Globus pallidus (tissue), 1 donor: Measurements from ENCODE around the gene MAGED1.
A peak's percentile ranks its signal among the peaks of the same experiment; 100 is the strongest.

Experiments used
- DNase-seq: peaks from one replicate; pipeline ENCODE4 v3.0.0-alpha.2; 2015; ENCODE audit warnings: low spot score

Gene MAGED1, protein sequence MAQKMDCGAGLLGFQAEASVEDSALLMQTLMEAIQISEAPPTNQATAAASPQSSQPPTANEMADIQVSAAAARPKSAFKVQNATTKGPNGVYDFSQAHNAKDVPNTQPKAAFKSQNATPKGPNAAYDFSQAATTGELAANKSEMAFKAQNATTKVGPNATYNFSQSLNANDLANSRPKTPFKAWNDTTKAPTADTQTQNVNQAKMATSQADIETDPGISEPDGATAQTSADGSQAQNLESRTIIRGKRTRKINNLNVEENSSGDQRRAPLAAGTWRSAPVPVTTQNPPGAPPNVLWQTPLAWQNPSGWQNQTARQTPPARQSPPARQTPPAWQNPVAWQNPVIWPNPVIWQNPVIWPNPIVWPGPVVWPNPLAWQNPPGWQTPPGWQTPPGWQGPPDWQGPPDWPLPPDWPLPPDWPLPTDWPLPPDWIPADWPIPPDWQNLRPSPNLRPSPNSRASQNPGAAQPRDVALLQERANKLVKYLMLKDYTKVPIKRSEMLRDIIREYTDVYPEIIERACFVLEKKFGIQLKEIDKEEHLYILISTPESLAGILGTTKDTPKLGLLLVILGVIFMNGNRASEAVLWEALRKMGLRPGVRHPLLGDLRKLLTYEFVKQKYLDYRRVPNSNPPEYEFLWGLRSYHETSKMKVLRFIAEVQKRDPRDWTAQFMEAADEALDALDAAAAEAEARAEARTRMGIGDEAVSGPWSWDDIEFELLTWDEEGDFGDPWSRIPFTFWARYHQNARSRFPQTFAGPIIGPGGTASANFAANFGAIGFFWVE

DNA sequence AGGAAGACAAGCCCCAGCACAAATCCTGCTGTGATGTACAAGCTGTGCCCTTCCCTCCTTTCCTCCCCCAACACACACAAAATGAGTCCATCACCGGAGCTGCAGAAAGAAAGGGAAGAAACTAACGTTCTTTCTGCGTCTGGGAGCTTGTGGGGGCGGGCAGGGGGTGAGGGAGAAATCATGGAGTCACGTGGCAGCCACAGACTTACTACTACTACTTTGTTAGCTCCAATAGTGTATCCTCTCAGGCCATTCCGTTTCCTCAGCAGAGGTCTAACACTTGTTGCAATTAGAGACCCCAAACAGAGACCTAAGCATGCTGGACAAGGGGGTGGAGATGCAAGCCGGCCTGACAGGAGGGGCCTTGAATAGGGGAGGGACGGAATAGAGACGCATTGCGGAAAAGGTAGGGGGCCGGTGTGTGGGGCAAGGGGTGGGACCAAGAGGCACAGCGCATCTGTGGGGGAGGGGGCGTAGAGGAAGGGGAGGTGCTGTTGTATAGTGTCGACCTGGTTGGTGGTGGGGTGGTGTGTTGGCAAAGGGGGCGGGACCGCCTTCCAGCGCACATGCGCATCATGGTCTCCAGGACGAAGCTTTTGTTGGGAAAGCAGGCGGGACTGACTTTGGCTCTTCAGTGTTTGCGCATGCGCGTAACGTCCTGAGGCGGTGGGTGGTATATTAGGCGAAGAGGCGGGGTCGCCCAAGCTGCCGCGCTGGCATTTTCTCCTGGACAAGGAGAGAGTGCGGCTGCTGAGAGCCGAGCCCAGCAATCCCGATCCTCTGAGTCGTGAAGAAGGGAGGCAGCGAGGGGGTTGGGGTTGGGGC, at the start of gene MAGED1:
MAGED1 (plus strand) TSS at position 703 of the 825 bp plus-strand sequence. CDS start 682 bp downstream, outside the sequence.
- peak; percentile 89 for DNase-seq

DNA sequence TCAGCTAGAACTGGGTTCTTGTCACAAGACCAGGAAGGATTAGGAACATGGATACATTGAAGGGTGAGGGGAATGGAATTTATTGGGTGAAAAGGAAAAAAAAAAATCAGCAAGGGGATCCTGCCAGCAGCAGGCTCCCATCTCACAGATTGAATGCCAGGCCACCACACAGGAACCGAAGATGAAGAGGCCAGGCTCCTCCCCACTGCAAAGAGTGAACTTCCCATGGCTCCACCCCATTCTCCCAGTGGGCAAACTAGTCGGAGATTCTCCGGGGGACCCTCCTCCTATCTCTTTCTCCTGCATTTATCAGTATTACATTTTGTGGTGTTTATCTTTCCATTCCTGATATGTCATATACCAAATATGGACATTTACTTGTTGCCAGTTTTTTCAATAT, 46.0 kb upstream of the MAGED1 start:
- no peak for DNase-seq

DNA sequence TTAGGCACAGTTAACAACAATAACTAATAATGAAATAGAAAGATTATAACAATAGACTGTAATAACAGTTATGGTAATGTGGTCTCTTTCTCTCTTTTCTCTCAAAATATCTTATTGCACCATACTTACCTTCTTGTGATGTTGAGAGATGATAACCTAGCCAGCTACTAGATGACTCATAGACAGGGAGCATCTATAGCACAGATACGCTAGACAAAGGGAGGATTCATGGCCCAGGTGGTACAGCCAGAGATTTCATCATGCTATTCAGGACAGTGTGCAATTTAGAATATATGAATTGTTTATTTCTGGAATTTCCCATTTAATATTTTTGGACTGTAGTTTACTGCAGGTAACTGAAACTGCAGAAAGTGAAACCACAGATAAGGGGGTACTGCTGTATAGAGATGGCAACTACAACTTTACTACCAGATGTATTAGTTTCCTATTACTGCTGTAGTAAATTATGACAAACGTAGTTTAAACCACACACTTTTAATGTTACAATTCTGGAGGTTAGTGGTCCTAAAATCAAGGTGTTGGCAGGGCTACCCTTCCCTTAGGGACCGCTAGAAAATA, 41.8 kb upstream of the MAGED1 start:
- DNase-seq, result no peak

DNA sequence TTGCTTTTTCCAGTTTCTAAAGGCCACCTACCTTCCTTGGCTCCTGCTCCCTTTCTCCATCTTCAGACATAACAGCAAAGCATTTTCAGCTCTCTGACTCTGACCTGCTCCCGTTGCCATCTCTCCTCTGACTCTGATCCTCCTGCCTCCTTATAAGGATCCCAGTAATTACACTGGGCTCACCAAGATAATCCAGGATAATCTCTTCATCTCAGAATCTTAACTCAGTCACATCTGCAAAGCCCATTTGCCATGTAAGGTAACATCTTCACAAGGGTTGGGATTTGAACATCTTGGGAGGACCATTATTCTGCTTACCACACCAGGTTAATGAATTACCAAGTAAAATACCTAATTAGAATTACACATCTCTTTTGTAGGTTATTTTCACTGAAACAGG, 41.3 kb upstream of the MAGED1 start:
- DNase-seq, result no peak

DNA sequence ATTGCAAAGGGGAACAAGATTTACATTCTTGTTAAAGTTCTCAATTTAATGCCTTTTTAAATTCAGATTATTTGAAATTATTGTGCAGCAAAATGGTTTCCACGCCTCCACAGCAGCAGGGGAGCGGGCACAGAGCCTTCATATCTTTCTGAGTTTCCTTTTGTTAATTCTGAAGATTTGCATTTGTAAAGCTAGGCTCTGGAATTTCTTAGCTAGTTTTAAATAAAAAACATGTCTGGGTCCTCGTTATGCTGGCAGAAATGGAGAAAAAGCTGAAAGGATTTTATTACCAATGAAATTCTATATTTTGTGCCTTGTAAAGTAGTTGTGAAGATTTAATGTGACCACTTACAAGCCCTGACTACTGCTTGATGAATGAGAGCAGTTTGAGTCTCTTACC, 40.8 kb upstream of the MAGED1 start:
- no peak for DNase-seq

DNA sequence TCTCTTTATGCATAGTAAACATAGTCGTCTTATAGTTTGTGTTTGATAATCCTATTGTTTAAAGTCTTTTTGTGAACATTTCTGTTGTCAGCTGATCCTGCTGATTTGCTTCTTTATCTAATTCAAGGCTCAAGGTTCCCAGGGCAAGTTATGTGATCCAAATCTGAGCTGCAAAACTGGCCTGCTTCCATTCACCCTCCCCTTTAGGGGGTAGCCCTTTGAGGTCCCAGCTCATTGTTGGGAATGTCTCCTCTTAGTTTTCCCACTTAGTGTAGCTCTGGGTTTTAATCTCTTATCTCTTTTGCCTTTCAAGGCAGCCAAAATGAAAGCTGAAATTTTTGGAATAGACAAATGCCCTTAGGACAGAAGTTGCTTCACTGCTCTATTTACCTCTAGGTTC, 40.2 kb upstream of the MAGED1 start:
- DNase-seq, result no peak

DNA sequence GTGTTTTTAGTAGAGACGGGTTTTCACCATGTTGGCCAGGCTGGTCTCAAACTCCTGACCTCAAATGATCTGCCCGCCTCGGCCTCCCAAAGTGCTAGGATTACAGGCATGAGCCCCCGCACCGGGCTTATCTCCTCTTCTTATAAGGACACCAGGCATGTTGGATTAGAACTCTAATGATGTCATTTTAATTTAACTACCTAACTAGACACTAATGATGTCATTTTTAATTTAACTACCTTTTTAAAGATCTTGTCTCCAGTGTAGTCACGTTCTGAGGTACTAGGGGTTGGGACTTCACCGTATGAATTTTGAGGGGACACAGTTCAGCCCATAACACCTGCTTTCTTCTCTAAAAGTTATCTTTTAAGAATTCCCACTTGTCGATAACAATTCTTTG, 37.7 kb upstream of the MAGED1 start:
- no peak for DNase-seq

DNA sequence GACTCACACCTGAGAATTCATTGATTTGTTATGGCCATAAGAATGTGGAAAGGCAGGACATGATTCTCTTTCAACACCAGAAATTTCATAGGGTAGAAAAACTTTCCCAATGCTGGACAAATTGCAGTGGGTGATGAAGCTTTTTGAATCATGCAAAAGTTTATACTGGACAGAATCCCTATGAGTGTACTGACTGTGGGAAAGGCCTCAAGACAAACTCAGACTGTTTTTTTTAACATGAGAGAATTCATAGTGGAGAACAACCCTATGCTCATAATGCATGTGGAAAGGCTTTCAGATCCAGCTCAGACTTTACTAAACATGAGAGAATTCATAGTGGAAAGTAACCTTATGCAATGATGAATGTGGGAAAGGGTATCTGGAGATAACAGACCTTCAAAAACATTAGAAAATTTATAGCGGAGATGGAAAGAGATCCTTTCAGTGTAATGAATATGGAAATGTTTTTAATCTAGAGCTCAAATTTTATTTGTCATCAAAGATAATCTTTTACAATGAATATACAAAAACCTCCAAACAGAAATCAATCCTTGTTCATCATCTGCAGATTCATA, 36.2 kb upstream of the MAGED1 start:
- no peak for DNase-seq

DNA sequence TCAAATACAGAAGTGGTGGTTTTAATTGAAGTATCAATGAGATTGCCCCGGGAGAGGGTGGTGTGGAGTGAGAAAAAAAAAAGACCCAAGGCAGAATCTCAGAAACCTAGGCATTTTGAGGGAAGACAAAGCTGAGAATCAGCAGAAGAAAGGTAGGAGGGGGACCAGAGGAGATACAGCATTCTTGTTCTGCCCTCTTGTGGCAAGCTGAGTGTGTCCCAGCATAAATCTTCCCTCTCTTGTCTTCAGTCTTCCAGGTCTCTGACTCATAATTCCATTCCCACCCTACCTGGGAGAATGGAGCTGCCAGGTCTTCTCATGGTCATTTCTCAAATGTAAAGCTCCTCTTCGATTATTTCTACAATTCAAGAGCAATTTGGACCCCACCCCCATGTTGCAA, 32.7 kb upstream of the MAGED1 start:
- DNase-seq, result peak; percentile 24

DNA sequence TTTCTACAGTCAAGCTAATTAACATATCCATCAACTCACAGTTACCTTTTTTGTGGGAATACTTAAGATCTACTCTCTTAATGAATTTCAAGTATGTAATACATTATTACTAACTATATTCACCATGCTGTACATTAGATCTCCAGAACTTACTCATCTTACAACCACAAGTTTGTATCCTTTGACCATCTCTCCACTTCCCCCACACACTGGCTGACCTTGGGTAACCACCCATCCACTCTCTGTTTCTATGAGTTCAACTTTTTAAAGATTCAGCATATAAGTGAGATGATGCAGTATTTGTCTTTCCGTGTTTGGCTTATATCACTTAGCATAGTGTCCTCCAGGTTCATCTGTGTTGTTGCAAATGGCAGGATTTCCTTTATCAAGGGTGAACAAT, 30.5 kb upstream of the MAGED1 start:
- DNase-seq, result no peak

DNA sequence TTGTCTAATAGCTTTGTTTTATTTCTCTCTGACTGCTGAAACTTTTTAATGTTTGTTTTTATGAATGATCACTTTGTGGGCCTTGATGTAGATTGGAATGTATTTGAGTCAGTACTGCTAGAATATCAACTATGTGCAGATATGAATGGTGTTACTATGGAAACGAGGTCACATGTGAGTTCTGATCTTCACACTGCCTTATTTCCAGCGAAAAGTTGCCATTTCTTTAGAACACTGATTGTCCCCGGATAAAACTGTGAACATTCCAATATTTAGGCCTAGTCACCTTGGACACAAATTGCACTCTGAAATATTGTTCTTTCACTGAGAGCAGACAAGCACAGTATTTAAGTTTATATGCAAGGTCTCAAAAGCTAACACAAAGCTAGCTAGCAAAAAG, 27.2 kb upstream of the MAGED1 start:
- DNase-seq, result no peak

DNA sequence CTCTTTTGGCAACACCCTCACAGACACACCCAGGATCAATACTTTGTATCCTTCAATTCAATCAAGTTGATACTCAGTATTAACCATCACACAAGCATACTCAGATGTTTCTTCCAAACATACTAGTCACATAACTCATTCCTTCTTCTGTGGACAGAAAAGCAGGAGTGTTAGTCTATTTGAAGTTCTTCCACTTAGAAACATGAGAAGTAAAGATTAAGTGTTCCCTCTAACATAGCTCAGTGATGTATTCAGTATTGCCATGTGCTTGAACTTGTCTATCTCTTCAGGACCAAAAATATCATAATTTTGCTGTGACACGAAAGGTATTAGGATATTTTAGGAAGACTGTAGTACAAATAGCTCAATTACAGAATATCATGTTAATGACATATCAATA, 25.8 kb upstream of the MAGED1 start:
- DNase-seq, result no peak

DNA sequence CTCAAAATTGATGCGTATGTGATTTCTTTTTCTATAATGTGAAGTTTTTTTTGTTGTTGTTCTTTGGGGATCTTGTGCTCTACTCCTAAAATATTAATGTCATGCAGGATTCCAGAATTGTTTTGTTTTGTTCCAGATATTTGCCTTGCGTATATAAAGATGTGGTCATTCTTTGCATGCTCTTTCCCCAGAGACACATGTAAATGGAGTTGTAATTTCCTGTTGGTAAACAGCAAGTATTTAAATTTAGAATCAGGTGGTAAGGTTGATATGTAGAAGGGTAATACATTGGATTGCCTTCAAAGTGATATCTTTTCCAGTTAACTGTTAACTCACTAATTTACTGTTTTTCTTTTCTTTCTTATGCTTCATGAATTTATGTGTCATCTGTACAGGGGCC, 23.1 kb upstream of the MAGED1 start:
- DNase-seq, result no peak

DNA sequence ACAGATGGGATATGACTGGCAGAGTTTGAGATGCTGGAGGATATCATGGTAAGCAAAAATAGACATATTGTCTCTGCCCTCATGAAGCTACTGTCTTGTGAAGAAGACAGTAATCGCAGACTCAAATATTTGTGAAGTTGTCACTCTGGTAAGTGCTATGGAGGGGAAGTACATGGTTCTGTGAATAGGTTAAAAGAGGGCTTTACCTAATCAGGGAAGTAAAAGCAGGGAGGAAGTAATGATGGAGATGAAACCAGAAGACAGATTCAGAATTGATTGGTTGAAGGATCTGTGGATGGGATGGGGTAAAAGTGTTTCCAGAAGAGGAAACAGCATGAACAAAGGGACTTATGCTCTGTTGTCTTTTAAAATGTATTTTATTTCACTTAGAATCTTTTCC, 19.3 kb upstream of the MAGED1 start:
- DNase-seq, result no peak

DNA sequence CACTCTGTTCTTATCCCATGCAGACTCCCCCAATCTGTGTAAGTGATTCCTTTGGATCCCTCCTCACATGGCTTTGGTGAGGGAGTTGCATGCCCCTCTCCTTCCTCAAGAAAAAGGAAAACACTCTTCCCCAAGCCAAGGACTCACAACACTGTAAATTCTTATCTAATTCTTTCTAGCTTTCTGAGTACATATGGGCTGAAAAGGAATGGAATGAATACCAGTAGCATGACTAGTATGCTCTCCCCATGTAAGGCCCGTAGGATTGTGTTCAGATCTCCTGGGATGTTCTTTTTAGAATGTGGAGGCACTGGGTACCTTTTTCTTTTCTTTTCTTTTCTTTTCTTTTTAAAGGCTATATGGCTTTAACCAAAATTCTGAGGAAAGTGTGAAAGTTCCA, 17.0 kb upstream of the MAGED1 start:
- DNase-seq, result no peak

DNA sequence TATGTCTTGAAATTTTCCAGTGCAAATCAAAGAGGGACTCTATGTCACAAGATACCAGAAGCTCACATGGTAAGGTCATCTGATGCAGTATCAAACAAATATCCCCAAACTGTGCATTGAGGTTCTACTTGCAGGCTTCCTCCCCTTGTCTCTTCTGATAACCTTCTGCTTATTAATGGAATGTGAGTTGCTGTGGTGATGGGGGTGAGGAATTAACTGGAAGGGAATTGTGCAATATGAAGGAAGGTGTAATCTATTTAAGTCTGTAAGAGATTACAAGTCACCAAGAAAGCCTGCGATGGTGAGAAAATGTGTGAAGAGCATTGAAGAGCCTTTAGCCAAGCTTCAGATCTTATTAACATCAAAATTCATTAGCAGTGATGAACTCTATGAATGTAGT, 15.4 kb upstream of the MAGED1 start:
- DNase-seq, result no peak

DNA sequence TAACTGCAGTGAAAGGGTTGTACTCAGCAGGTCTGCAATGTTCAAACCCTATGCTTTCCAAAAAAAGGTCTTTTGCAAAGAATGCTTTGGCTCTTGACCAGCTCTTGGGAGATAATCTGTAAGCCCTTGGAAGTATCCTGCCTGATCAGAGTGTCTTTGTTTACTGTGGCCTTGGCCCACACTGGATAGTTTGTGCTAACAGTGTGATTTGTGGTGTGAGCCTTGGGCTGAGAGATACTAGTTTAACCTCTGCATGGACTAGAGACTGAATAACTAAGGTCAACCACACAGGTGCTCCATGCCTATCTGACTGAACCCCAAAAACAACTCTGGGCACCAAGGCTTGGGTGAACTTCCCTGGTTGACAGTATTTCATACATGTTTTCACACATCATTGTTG, 3.6 kb upstream of the MAGED1 start:
- no peak for DNase-seq

DNA sequence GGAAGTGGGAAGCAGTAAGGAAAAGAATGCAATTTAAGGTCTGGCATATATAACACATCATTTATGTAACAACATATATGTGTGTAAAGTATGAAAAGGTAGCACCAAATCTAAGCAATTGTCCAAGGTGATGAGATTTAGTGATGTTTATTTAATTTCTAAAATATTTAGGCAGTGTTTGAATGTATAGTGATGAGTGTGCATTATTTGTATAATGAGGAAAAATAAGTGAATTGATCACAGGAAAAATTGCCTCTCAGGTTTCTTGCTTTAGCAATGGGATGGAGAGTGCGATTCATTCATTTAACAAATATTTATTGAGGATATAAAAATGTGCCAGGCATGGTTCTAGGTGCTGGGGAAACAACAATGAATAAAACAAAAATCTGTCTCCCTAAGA, 2.2 kb upstream of the MAGED1 start:
- DNase-seq, result no peak

DNA sequence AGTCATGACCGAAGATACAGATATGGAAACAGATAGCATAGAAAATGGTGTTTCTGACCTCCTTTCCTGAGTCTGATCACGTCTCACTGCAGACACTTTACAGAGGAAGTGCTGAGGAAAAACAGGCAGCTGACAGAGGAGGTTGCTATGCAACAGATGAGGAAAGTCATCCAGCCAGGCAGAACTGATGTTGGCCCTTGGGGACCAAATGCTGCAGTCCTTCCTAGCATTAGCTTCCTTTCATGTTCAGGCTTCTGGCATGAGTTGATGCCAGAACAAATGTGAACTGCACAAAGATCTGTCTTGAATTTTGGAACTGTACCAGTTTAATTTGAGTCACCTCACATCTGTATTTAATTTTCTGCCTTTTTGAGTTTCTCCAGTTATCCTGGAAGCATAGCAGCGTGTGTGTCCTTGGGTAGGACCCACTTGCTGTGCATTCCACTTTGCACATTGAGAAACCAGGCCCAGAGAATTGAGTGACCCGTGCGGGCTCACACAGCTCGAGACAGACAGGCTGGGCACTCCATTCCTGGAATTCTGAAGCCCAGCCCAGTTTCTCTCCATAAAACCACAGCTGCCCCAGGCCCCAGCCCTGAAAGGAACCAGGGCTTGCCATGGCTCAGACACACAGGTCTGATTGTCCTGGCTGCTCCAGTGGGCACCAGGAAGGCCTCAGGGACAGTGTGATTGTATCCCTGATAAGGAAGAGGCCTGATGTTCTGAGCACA, 1.4 kb upstream of the MAGED1 start:
- peak; percentile 66 for DNase-seq

DNA sequence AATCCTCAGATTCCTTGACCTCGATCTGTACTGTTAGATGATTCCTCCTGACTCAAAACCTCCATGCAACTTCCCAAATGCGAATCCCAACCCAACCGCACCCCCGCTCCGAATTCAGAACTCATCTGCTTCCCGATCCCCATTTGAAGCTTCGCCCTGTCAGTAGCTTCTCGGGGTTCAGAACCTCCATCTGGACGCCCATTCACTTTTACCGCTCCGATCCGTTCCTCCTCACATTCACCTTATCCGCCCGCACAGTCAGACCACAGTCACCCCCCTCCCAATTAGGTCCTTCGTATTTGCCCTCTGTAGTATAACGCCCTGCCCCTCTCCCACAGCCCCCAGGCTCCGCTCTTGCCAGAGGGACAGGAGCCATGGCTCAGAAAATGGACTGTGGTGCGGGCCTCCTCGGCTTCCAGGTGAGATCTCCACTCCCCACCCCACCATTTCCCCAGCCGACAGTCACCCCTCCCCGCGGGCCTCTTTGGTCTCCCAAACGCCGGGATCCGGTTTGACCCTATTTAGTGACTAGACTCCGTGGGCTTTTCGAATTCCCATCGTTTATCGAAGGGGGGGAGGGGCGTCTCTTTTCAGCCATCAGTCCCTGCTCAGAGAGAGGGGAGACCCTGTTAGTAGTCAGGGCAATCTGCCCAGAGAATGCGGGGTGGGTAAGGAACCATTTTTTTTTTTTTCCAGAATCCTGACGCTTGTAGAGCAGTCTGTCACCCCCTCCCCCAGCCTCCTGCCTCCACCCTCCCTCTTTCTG, 691 bp downstream of the MAGED1 start:
- peak; percentile 13 for DNase-seq
